ENCODE data around the gene SLC6A12. TPM values are rescaled to one million over a fixed set of nuclear protein-coding genes. Genes with fewer than 3 reads are reported as not detected.

The SLC6A12 gene
- total RNA-seq, 1 donor from 2014 or later, result 0.64 TPM

DNA sequence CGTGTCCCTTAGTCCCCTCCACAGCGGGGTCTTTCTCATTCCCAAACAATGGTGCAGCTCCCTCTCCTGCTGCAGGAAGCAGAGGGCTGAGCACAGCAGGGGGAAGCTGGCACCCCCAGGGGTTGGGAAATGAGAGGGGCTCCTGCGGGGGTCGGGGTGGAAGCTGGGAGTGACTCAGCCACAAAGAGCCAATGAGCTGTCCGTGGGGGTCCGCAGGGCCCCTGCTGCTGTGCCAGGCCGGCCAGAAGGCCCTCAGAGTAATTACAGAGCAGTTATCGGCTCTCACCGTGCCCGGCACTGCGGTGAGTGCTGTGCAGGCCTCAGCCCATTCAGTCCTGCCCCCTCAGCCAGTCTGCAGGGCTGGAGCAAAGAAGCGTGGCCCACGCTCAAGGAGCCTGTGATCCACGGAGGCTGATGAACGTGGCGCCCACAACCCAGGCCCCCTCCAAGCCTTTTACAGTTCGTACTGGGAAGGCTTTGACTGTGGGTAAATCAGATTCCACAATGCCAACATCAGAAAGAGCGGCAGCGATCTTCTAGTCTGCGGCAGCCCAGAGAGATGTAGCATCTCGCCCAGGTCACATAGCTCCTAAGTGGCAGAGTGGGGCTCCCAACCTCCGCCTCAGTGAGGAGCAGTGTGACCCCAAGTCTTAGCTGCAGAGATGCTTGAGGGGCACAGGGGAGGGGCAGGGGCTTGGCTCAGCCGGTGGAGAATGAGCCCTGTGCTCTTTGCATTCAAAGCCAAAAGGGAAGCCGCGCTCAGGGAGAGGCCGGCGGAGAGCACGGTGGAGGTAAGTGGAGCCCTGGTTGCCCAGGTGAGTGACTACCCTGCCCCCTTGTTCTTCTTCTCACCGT is 43.4 kb downstream of the SLC6A12 start:
- TF ChIP-seq, protein P1, sequence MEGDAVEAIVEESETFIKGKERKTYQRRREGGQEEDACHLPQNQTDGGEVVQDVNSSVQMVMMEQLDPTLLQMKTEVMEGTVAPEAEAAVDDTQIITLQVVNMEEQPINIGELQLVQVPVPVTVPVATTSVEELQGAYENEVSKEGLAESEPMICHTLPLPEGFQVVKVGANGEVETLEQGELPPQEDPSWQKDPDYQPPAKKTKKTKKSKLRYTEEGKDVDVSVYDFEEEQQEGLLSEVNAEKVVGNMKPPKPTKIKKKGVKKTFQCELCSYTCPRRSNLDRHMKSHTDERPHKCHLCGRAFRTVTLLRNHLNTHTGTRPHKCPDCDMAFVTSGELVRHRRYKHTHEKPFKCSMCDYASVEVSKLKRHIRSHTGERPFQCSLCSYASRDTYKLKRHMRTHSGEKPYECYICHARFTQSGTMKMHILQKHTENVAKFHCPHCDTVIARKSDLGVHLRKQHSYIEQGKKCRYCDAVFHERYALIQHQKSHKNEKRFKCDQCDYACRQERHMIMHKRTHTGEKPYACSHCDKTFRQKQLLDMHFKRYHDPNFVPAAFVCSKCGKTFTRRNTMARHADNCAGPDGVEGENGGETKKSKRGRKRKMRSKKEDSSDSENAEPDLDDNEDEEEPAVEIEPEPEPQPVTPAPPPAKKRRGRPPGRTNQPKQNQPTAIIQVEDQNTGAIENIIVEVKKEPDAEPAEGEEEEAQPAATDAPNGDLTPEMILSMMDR (IDR thresholded peaks at IDR 0.05; ENCODE audit: partially characterized antibody, unreplicated experiment), result no peak
- H3K27ac Mint-ChIP-seq (ENCODE audit: unreplicated experiment), result peak overlapping the region; percentile 8
- no peaks in the 10 kb centered on the region for H3K36me3 Mint-ChIP-seq (ENCODE audit: unreplicated experiment)
- H3K9me3 Mint-ChIP-seq (ENCODE audit: unreplicated experiment), result peaks cover 10% of the 10 kb centered on the region
- peaks cover 71% of the 10 kb centered on the region for H3K4me1 Mint-ChIP-seq (ENCODE audit: low read depth, unreplicated experiment)
- peaks cover 24% of the 10 kb centered on the region for H3K27me3 Mint-ChIP-seq (ENCODE audit: unreplicated experiment)
- H3K4me3 Mint-ChIP-seq (ENCODE audit: unreplicated experiment), result no peak overlapping the region
- no peak for DNase-seq

DNA sequence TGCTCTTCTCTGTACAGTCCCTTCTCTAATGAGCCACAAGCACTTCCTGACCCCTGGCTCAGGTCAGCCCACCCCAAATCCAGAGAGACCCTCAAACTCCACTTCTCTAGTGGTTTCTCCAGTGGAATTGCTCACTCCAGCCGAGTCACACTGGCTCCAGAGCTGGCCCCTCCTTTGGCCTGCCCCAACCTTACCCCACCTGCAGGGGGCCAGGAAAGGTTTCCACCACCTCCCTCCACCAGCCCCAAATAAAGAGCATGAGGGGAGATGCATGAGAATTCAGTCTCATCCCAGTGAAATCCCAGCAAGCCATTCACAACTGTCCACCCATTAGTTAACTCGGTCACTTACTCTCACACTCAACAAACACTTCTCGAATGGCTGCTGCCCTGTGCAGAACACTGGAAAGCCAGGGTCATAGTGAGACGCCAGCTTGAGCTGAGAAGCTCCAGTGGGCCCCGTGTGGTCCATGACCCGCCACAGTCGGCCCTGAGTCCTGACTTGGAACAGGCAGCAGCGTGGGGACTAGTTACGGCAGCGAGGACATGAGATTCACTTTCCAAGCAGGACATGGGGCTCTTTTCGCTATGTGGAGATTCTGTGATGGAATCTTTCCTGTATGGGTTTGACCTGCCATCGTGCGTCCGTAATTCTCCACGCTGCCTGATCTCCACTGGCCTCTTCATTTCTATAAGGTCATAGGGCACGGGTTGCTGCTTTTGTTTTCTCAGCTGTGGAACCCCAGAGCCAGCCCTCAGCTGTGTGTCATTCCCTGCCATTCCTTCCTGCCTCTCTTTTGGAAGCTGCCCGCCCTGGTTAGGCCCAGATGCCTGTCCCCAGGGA is 44.2 kb downstream of the SLC6A12 start:
- H3K27ac Mint-ChIP-seq (ENCODE audit: unreplicated experiment), result no peak overlapping the region
- peaks cover 10% of the 10 kb centered on the region for H3K9me3 Mint-ChIP-seq (ENCODE audit: unreplicated experiment)
- H3K4me1 Mint-ChIP-seq (ENCODE audit: low read depth, unreplicated experiment), result peaks cover 72% of the 10 kb centered on the region
- peaks cover 20% of the 10 kb centered on the region for H3K27me3 Mint-ChIP-seq (ENCODE audit: unreplicated experiment)
- H3K4me3 Mint-ChIP-seq (ENCODE audit: unreplicated experiment), result peak overlapping the region; percentile 54
- peaks cover 1% of the 10 kb centered on the region for H3K36me3 Mint-ChIP-seq (ENCODE audit: unreplicated experiment)
- no peak for DNase-seq
- TF ChIP-seq, protein P1 (IDR thresholded peaks at IDR 0.05; ENCODE audit: partially characterized antibody, unreplicated experiment), result no peak

DNA sequence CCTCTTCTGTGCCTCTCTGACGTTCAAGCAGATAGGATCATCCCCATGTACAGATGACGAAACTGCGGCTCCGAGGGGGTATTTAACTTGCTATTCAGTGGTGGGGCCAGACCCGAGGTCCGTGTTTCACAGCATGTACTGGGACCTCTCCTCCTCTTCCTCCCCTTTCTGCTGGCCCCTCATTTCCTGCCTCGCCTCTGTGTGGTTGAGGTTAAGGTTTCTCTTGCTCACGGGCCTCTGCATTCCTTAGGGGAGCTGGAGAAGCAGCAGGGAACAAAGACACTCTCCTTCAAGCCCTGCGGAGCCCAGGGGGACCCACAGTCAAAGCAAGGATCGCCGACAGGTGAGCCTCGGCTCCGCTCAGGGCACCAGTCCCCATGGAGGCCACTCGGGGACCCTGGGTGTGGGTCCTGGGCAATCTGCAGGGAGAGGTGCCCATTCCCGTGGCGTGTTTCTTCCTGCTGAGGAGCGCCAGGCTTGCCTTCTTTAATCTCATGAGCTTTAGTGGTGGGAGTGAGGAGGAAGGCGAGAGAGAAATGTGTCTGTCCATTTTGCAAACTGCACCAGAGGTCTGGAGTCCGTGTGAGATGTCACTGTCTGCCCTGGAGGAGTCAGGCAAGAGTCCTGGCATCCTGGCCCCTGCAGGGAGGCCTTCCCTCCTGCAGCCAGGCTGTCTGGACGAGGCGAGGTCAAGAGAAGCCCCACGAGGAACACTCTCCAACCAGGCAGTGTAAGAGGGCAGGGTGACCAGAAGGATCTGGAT is 45.0 kb downstream of the SLC6A12 start:
- H3K27me3 Mint-ChIP-seq (ENCODE audit: unreplicated experiment), result peaks cover 25% of the 10 kb centered on the region
- H3K4me3 Mint-ChIP-seq (ENCODE audit: unreplicated experiment), result peak overlapping the region; percentile 54
- DNase-seq, result no peak
- H3K9me3 Mint-ChIP-seq (ENCODE audit: unreplicated experiment), result peaks cover 10% of the 10 kb centered on the region
- H3K27ac Mint-ChIP-seq (ENCODE audit: unreplicated experiment), result no peak overlapping the region
- peaks cover 76% of the 10 kb centered on the region for H3K4me1 Mint-ChIP-seq (ENCODE audit: low read depth, unreplicated experiment)
- peaks cover 5% of the 10 kb centered on the region for H3K36me3 Mint-ChIP-seq (ENCODE audit: unreplicated experiment)
- TF ChIP-seq, protein P1 (IDR thresholded peaks at IDR 0.05; ENCODE audit: partially characterized antibody, unreplicated experiment), result no peak

DNA sequence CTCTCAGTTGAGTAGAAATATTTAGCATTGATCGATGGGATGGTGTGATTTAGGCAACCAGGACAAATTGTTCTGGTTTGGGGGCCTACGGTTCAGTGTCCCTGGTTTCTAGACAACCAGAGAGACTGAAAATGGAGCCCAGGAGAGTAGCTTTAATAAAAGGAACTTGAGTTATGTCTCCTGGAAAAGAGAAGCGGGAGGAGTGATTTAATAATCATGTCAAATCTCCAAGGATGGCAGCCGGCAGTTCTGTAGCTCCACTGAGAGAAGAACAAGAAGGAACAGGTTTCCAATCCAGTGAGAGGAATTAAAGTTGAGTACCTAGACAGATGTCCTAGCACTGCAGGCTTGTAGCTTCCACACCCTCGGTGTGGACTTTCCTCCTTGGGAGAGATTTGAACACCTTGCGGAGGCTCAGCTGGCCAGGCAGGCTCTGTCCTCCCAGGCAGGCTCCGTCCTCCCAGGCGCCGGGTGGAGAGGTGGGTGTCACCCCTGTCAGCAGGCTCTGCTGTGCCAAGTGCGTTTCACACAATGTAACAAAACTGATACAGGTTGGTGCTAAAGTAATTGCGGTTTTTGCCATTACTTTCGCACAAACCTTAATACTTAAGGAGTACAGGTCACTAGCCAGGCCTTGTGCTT is 45.9 kb downstream of the SLC6A12 start:
- H3K27me3 Mint-ChIP-seq (ENCODE audit: unreplicated experiment), result peaks cover 22% of the 10 kb centered on the region
- H3K9me3 Mint-ChIP-seq (ENCODE audit: unreplicated experiment), result peaks cover 10% of the 10 kb centered on the region
- peaks cover 71% of the 10 kb centered on the region for H3K4me1 Mint-ChIP-seq (ENCODE audit: low read depth, unreplicated experiment)
- peaks cover 5% of the 10 kb centered on the region for H3K36me3 Mint-ChIP-seq (ENCODE audit: unreplicated experiment)
- no peak overlapping the region for H3K4me3 Mint-ChIP-seq (ENCODE audit: unreplicated experiment)
- TF ChIP-seq, protein P1 (IDR thresholded peaks at IDR 0.05; ENCODE audit: partially characterized antibody, unreplicated experiment), result no peak
- H3K27ac Mint-ChIP-seq (ENCODE audit: unreplicated experiment), result peak overlapping the region; percentile 33
- no peak for DNase-seq

Data from glutamatergic neuron (in vitro differentiated cells).